MM.1S (cell line): ENCODE results near the gene PIK3R5.

Source experiments
- EZH2 ChIP-seq: fragments of 300-600 bp; sonication (generic); optimal IDR thresholded peaks from 2 replicates; pipeline ENCODE3; 2017; ENCODE audit warnings: low read depth, mild to moderate bottlenecking, antibody characterized with exemption, low read length, mixed read lengths
- EZH2phosphoT487 ChIP-seq: fragments of 300-600 bp; sonication (generic); IDR thresholded peaks from 2 replicates; pipeline ENCODE4 v1.6.1; 2018; ENCODE audit warnings: antibody characterized with exemption, low read length
- TF ChIP-seq, protein P1 (sequence below): fragments of 300-600 bp; sonication (generic); IDR thresholded peaks from 2 replicates; pipeline ENCODE4 v1.5.1; 2016; ENCODE audit warnings: antibody characterized with exemption, low read length, mixed read lengths

DNA sequence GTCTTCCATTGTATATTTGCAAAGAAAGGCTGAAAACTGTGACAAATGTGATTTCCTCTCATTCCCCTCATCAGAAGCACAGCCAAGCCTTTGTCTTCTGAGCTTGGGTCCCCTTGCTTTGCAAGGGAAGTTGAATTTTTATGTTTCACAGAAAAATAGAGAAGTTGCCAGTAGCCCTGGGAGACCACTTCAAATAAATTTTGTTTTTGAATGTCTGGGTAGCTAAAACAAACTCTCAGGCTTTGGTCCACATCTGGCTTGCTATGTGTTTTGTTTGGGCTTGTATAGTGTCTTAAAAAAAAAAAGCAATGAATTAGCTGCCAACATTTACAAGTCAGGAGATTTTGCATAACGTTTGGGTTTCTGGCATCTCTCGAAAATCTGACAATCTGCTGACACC is 122.2 kb downstream of the PIK3R5 start:
- TF ChIP-seq, protein P1, sequence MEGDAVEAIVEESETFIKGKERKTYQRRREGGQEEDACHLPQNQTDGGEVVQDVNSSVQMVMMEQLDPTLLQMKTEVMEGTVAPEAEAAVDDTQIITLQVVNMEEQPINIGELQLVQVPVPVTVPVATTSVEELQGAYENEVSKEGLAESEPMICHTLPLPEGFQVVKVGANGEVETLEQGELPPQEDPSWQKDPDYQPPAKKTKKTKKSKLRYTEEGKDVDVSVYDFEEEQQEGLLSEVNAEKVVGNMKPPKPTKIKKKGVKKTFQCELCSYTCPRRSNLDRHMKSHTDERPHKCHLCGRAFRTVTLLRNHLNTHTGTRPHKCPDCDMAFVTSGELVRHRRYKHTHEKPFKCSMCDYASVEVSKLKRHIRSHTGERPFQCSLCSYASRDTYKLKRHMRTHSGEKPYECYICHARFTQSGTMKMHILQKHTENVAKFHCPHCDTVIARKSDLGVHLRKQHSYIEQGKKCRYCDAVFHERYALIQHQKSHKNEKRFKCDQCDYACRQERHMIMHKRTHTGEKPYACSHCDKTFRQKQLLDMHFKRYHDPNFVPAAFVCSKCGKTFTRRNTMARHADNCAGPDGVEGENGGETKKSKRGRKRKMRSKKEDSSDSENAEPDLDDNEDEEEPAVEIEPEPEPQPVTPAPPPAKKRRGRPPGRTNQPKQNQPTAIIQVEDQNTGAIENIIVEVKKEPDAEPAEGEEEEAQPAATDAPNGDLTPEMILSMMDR: no peak
- TF ChIP-seq EZH2 (no peak), EZH2phosphoT487 (no peak)
